Neuronal stem cell (in vitro differentiated cells): ENCODE data around the gene SH3BP1.

Source experiments
- DNase-seq: peaks from one replicate; pipeline ENCODE4 v3.0.0-alpha.2; 2013; ENCODE audit warnings: low spot score
- H2AFZ ChIP-seq: one replicate; pipeline ENCODE4 v1.6.1; 2013; ENCODE audit warnings: mild to moderate bottlenecking, low read length, inconsistent platforms
- H2AK5ac ChIP-seq: 2 replicates; pipeline ENCODE4 v1.6.1; 2013; ENCODE audit warnings: low read depth, mild to moderate bottlenecking, inconsistent platforms, low read length, moderate library complexity, mixed read lengths
- H2BK120ac ChIP-seq: 2 replicates; pipeline ENCODE4 v1.6.1; 2013; ENCODE audit warnings: low read depth, mild to moderate bottlenecking, inconsistent platforms, low read length, moderate library complexity, mixed read lengths
- H2BK12ac ChIP-seq: one replicate; pipeline ENCODE4 v1.6.1; 2013; ENCODE audit warnings: low read length, inconsistent platforms
- H2BK15ac ChIP-seq: 2 replicates; pipeline ENCODE4 v1.6.1; 2013; ENCODE audit warnings: mild to moderate bottlenecking, low read length, inconsistent platforms, mixed read lengths
- H2BK5ac ChIP-seq: one replicate; pipeline ENCODE4 v1.6.1; 2013; ENCODE audit warnings: inconsistent platforms, mild to moderate bottlenecking, low read length, moderate library complexity
- H3K14ac ChIP-seq: one replicate; pipeline ENCODE4 v1.6.1; 2013; ENCODE audit warnings: low read length, inconsistent platforms
- H3K18ac ChIP-seq: 2 replicates; pipeline ENCODE4 v1.6.1; 2013; ENCODE audit warnings: low read length, inconsistent platforms
- H3K23ac ChIP-seq: 2 replicates; pipeline ENCODE4 v1.6.1; 2013; ENCODE audit warnings: low read depth, mild to moderate bottlenecking, mixed read lengths, low read length, inconsistent platforms; ENCODE audit not compliant: poor library complexity
- H3K27ac ChIP-seq: replicated peaks from 3 replicates; pipeline ENCODE4 v1.5.1; 2013; ENCODE audit warnings: low read length, inconsistent platforms
- H3K27me3 ChIP-seq, 3 experiments: 2 replicates each; pipeline ENCODE4 v1.6.1; 2013; ENCODE audit warnings: low read length in 3 of 3, mild to moderate bottlenecking in 2 of 3, inconsistent platforms in 1 of 3, low read depth in 1 of 3, mixed read lengths in 1 of 3, moderate library complexity in 1 of 3; ENCODE audit not compliant: control insufficient read depth in 3 of 3, insufficient read depth in 3 of 3
- H3K36me3 ChIP-seq, 2 donors: replicated peaks in 1 of 2; 2 replicates each; pipeline ENCODE4 v1.6.1; 2013; ENCODE audit warnings: low read length in 2 of 2; ENCODE audit not compliant: control insufficient read depth in 2 of 2, insufficient read depth in 2 of 2
- H3K4ac ChIP-seq: 2 replicates; pipeline ENCODE4 v1.6.1; 2013; ENCODE audit warnings: inconsistent platforms, mild to moderate bottlenecking, low read length, moderate library complexity
- H3K4me1 ChIP-seq, 2 donors: 1 replicate in 1 of 2; 2 replicates in 1 of 2; pipeline ENCODE4 v1.6.1; 2013; ENCODE audit warnings: low read length in 2 of 2, low read depth in 1 of 2; ENCODE audit not compliant: control insufficient read depth in 2 of 2, insufficient read depth in 1 of 2
- H3K4me2 ChIP-seq: one replicate; pipeline ENCODE4 v1.6.1; 2013; ENCODE audit warnings: mild to moderate bottlenecking, low read length, inconsistent platforms; ENCODE audit not compliant: insufficient read depth, poor library complexity, severe bottlenecking
- H3K4me3 ChIP-seq, 2 donors: 2 replicates each; pipeline ENCODE4 v1.5.1; 2013; ENCODE audit warnings: low read length in 2 of 2, mild to moderate bottlenecking in 2 of 2, inconsistent platforms in 1 of 2, moderate library complexity in 1 of 2
- H3K79me1 ChIP-seq: one replicate; pipeline ENCODE4 v1.6.1; 2013; ENCODE audit warnings: low read depth, mild to moderate bottlenecking, inconsistent platforms, low read length, moderate library complexity
- H3K9ac ChIP-seq: one replicate; pipeline ENCODE4 v1.6.1; 2013; ENCODE audit warnings: mild to moderate bottlenecking, low read depth, low read length, inconsistent platforms; ENCODE audit not compliant: poor library complexity
- H3K9me3 ChIP-seq, 2 donors: replicated peaks in 1 of 2; 2 replicates each; pipeline versions ENCODE3 to v1.6.1; 2013; ENCODE audit warnings: low read length in 2 of 2, mild to moderate bottlenecking in 2 of 2, inconsistent platforms in 1 of 2, low read depth in 1 of 2, mixed read lengths in 1 of 2, moderate library complexity in 1 of 2; ENCODE audit not compliant: control insufficient read depth in 2 of 2, insufficient read depth in 1 of 2
- H4K8ac ChIP-seq: one replicate; pipeline ENCODE4 v1.6.1; 2013; ENCODE audit warnings: low read depth, mild to moderate bottlenecking, inconsistent platforms, low read length, moderate library complexity
- H4K91ac ChIP-seq: one replicate; pipeline ENCODE4 v1.6.1; 2013; ENCODE audit warnings: low read length, low read depth, mild to moderate bottlenecking, inconsistent platforms; ENCODE audit not compliant: poor library complexity
- WGBS, 2 donors: extraction: QIAGEN DNeasy Blood & Tissue Kit; methylation state at CpG; one replicate each; pipeline ENCODE4 v1.1.7; 2013; ENCODE audit warnings: missing lambda C conversion rate in 2 of 2, mixed read lengths in 1 of 2; ENCODE audit not compliant: insufficient read length in 2 of 2, insufficient replicate concordance in 1 of 2; ENCODE audit errors: extremely low coverage in 2 of 2; 5-methylcytosine and 5-hydroxymethylcytosine counted together

Gene SH3BP1

DNA sequence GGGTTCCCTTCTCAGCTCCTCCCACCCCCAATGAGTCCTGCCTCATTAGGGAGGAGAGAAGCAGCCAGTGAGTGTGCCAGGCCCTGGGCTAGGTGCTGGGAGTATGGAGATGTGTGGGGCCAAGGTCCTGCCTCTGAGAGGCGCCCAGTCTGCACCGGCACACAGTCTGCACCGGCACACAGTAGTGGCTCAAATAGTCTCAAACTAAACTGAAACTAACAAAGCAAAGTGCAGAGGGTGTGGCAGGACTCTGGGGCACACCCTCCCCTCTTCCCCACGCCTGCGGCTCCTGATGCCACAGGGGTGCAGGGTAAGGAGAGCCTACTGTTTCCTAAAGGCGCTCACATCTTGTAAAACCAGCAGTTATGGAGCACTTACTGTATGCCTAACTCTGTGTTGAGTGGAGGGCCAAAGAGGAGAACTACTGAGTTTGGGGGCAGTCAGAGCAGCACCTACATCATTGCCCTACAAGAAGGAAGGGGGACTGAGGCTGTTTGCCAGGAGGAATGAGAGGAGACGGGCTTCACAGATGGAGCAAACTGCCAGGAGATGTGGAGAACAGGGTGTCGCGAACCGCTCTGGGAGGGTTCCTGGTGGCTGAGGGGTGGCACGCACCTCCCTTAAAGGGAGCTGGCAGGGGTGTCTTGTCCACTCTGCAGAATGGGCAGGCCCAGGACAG, 939 bp upstream of the SH3BP1 start:
- H3K14ac ChIP-seq: no peak overlapping the region
- no peak overlapping the region for H2BK12ac ChIP-seq
- H2BK15ac ChIP-seq: peak overlapping the region; percentile 98
- peaks cover 1 to 12% of the 10 kb centered on the region in 2 donors for H3K36me3 ChIP-seq
- no peak overlapping the region for H3K23ac ChIP-seq
- H3K18ac ChIP-seq: peak overlapping the region; percentile 86
- no peak overlapping the region for H4K8ac ChIP-seq
- peak overlapping the region; percentile 95 for H2AFZ ChIP-seq
- no peak overlapping the region for H2BK5ac ChIP-seq
- H3K4me2 ChIP-seq: peak overlapping the region; percentile 80
- H4K91ac ChIP-seq: no peak overlapping the region
- WGBS, 2 donors: no CpG with 5 or more reads among the region's 11 CpGs
- no peaks in the 10 kb centered on the region for H3K27me3 ChIP-seq
- no peaks in the 10 kb centered on the region for H3K9me3 ChIP-seq
- H3K4me1 ChIP-seq: peaks cover 24 to 30% of the 10 kb centered on the region in 2 donors
- H3K4ac ChIP-seq: no peak overlapping the region
- H3K79me1 ChIP-seq: no peaks in the 10 kb centered on the region
- H2AK5ac ChIP-seq: peak overlapping the region; percentile 63
- H2BK120ac ChIP-seq: no peak overlapping the region
- peak overlapping the region; percentile 28 for H3K27ac ChIP-seq
- no peak for DNase-seq
- peak overlapping the region; percentile 50 for H3K9ac ChIP-seq
- peak overlapping the region in 1 of 2 donors; percentile 58 for H3K4me3 ChIP-seq

GRCh38 chr22:37639771-37640590, 512 bp downstream of the SH3BP1 start:
- WGBS, 2 donors: no CpG with 5 or more reads among the region's 27 CpGs
- Histone ChIP-seq H3K23ac (peak overlapping the region; percentile 90), H3K18ac (peak overlapping the region; percentile 96), H2AK5ac (peak overlapping the region; percentile 98), H3K9ac (peak overlapping the region; percentile 94), H3K27ac (no peak overlapping the region), H3K79me1 (no peaks in the 10 kb centered on the region), H2AFZ (peak overlapping the region; percentile 95), H2BK120ac (peak overlapping the region; percentile 35), H3K4ac (no peak overlapping the region), H3K36me3 (peaks cover 5 to 19% of the 10 kb centered on the region in 2 donors), H2BK12ac (peak overlapping the region; percentile 53), H2BK15ac (peak overlapping the region; percentile 98), H3K4me3 (peak overlapping the region; percentile 58 to 81), H3K27me3 (no peaks in the 10 kb centered on the region), H3K9me3 (no peaks in the 10 kb centered on the region), H3K4me1 (peaks cover 13 to 17% of the 10 kb centered on the region in 2 donors), H3K14ac (peak overlapping the region; percentile 49), H3K4me2 (peak overlapping the region; percentile 80), H4K91ac (no peak overlapping the region), H4K8ac (no peak overlapping the region), H2BK5ac (peak overlapping the region; percentile 19)
- no peak for DNase-seq

DNA sequence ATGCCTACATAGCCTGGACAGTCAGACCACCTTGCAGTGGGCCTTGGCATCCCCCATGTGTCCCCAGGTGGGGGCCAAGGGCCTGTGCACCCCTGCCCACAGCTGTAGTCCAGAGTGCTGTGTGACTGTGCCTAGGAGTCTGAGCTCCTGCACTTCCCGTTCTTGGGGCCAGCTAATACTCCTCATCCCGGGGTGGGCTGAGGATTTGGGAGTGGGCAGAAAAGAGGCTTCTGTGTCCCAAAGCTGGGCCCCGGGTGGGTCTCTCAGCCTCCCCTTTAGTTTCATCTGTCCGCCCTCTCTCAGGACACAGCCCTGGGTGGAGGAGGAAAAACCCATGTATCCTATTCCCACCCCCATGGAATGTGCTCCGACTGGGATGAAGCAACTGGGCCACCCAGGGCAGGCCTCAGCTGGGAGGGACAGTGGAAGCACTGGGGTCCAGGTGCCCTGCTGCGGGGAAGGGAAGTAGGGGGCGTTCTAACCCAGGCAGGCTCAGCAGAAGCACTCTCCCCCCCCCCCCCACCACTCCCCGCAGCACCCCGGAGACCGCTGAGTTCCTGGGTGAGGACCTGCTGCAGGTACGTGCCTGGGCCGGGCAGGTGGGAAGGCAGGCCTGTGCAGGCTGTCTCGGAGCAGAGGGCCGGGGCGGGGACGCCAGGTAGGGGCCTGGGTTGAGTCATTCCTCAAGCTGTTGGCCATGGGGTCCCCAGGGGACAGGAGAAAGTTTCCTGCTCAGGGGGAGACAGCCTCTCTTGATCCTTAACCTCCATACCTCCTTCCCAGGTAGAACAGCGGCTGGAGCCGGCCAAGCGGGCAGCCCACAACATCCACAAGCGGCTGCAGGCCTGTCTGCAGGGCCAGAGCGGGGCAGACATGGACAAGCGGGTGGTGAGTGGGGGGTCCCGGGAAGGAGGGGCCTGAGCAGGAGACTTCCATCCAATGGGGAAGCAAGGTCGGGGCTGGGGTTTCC, 1.4 kb downstream of the SH3BP1 start:
- peak overlapping the region; percentile 14 for H2BK15ac ChIP-seq
- H3K9me3 ChIP-seq: no peaks in the 10 kb centered on the region
- no peaks in the 10 kb centered on the region for H3K79me1 ChIP-seq
- H3K4me2 ChIP-seq: peak overlapping the region; percentile 43
- peak overlapping the region; percentile 86 for H4K91ac ChIP-seq
- H2AK5ac ChIP-seq: peak overlapping the region; percentile 98
- H3K23ac ChIP-seq: peak overlapping the region; percentile 57
- peak overlapping the region; percentile 96 for H3K18ac ChIP-seq
- H3K27me3 ChIP-seq: no peaks in the 10 kb centered on the region
- no peak overlapping the region for H3K4ac ChIP-seq
- H3K36me3 ChIP-seq: peaks cover 8 to 24% of the 10 kb centered on the region in 2 donors
- no peak overlapping the region for H3K14ac ChIP-seq
- H3K4me3 ChIP-seq: peak overlapping the region; percentile 46 to 58
- no peak overlapping the region for H3K27ac ChIP-seq
- H3K9ac ChIP-seq: peak overlapping the region; percentile 65
- no peak for DNase-seq
- peak overlapping the region; percentile 95 for H2AFZ ChIP-seq
- peaks cover 13 to 17% of the 10 kb centered on the region in 2 donors for H3K4me1 ChIP-seq
- peak overlapping the region; percentile 53 for H2BK12ac ChIP-seq
- H4K8ac ChIP-seq: no peak overlapping the region
- no CpG with 5 or more reads among the region's 24 CpGs for WGBS, 2 donors
- H2BK120ac ChIP-seq: peak overlapping the region; percentile 35
- H2BK5ac ChIP-seq: peak overlapping the region; percentile 19
